ENCODE measurements around the gene SYNGAP1. TPM values are rescaled to one million over a fixed set of nuclear protein-coding genes. Genes with fewer than 3 reads are reported as not detected.
A peak's percentile ranks its signal among the peaks of the same experiment; 100 is the strongest.
"Not testable (repeated sequence)": the region's sequence is repeated elsewhere in the genome, so short reads cannot be mapped to it uniquely, and the experiment has no call there.

The SYNGAP1 gene
- polyA plus RNA-seq, 2 of the 4 experiments (the other 2 are of a cell fraction) = 2.2 to 10.8 TPM

DNA sequence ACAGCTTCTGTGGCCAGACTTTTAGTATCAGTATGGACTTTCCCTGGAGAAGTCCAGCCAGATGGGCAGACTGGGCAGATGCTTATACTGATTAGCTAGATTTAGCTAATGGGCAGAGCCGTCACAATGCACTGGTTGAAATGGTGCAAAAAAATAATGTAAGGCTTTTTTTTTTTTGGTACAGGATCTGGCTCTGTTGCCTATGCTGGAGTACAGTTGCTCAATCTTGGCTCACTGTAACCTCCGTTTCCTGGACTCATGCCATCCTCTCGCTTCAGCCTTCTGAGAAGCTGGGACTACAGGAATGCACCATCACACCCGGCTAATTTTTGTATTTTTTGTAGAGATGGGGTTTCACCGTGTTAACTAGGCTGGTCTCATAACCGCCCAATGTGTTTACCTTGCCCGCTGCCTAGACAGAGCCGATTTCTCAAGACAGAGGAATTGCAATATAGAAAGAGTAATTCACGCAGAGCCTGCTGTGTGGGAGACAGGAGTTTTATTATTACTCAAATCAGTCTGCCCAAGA, 44.7 kb upstream of the SYNGAP1 start:
- Histone ChIP-seq H3K4me2 (peak overlapping the region; percentile 66), H3K4me1 (peaks cover 18% of the 10 kb centered on the region; the same call in 2 of the 3 replicates), H3K4me3 (no peak overlapping the region), H3K27ac (peak overlapping the region; percentile 12 to 69; a peak in 3 of 6 replicates), H3K9me3 (no peaks in the 10 kb centered on the region)
- peak; percentile 62 to 77; a peak in 5 of 6 replicates for ATAC-seq
- CTCF ChIA-PET = interaction anchor here (0.6 to 2.1 kb wide), 7 partner anchors 9 to 1157 kb away, joined by 3 to 12 read pairs (median 3); no protein-coding TSS in a partner anchor
- 30% methylated on average over 9 of the region's 9 CpGs for WGBS (ENCODE audit: missing lambda C conversion rate)
- TF ChIP-seq RARB (CRISPR knock-in tag; IDR thresholded peaks at IDR 0.05) (no peak), CEBPB (IDR thresholded peaks at IDR 0.05) (peak in 1 of 2 experiments; percentile 66; a peak in 2 of 4 replicates), MAZ (IDR thresholded peaks at IDR 0.05; ENCODE audit: borderline replicate concordance, low read depth, low read length) (no peak), NPAS2 (CRISPR knock-in tag; IDR thresholded peaks at IDR 0.05; ENCODE audit: borderline replicate concordance) (no peak)
- peak in 1 of 2 experiments; percentile 25 for DNase-seq (ENCODE audit: low read depth in 1 of 2, low spot score in 1 of 2)
- POLR2A ChIA-PET = no interaction called here
- no peak for FAIRE-seq

DNA sequence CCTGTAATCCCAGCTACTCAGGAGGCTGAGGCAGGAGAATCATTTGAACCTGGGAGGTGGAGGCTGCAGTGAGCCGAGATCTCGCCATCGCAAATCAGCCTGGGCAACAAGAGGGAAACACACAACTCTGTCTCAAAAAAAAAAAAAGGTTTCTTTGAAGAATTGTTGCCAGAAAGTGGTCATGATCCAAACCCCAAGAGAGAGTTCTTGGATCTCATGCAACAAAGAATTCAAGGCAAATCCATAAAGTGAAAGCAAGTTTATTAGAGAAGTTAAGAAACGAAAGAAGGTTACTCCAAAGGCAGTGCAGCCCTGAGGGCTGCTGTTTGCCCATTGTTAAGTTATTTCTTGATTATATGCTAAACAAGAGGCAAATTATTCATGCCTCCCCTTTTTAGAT, 42.7 kb upstream of the SYNGAP1 start:
- Histone ChIP-seq H3K27ac (no peak overlapping the region), H3K4me3 (no peak overlapping the region), H3K4me1 (peaks cover 18% of the 10 kb centered on the region; the same call in 2 of the 3 replicates), H3K9me3 (no peaks in the 10 kb centered on the region), H3K4me2 (no peak overlapping the region)
- WGBS (ENCODE audit: missing lambda C conversion rate) = 95% methylated on average over 4 of the region's 4 CpGs
- no peak for FAIRE-seq
- DNase-seq (ENCODE audit: low read depth in 1 of 2, low spot score in 1 of 2) = no peak
- no peak for ATAC-seq
- CTCF ChIA-PET = interaction anchor here (1.3 to 1.6 kb wide), 2 partner anchors 14 to 49 kb away, joined by 3 read pairs; no protein-coding TSS in a partner anchor
- TF ChIP-seq, protein P1, sequence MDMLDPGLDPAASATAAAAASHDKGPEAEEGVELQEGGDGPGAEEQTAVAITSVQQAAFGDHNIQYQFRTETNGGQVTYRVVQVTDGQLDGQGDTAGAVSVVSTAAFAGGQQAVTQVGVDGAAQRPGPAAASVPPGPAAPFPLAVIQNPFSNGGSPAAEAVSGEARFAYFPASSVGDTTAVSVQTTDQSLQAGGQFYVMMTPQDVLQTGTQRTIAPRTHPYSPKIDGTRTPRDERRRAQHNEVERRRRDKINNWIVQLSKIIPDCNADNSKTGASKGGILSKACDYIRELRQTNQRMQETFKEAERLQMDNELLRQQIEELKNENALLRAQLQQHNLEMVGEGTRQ (IDR thresholded peaks at IDR 0.05) = no peak
- TF ChIP-seq HOXA7 (CRISPR knock-in tag; IDR thresholded peaks at IDR 0.05) (no peak), TP53 (CRISPR knock-in tag; IDR thresholded peaks at IDR 0.05) (no peak), JUNB (IDR thresholded peaks at IDR 0.05) (no peak), RCOR1 (IDR thresholded peaks at IDR 0.05; ENCODE audit: low read depth, low read length) (no peak), EHF (CRISPR knock-in tag; IDR thresholded peaks at IDR 0.05) (no peak), FOSB (CRISPR knock-in tag; IDR thresholded peaks at IDR 0.05) (no peak), RNF2 (IDR thresholded peaks at IDR 0.05; ENCODE audit: borderline replicate concordance, low read depth) (no peak), POLR2A (IDR thresholded peaks at IDR 0.05; ENCODE audit: low read length) (no peak)
- TF ChIP-seq, protein P2, sequence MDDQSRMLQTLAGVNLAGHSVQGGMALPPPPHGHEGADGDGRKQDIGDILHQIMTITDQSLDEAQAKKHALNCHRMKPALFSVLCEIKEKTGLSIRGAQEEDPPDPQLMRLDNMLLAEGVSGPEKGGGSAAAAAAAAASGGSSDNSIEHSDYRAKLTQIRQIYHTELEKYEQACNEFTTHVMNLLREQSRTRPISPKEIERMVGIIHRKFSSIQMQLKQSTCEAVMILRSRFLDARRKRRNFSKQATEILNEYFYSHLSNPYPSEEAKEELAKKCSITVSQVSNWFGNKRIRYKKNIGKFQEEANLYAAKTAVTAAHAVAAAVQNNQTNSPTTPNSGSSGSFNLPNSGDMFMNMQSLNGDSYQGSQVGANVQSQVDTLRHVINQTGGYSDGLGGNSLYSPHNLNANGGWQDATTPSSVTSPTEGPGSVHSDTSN (IDR thresholded peaks at IDR 0.05) = no peak
- TF ChIP-seq, protein P3, sequence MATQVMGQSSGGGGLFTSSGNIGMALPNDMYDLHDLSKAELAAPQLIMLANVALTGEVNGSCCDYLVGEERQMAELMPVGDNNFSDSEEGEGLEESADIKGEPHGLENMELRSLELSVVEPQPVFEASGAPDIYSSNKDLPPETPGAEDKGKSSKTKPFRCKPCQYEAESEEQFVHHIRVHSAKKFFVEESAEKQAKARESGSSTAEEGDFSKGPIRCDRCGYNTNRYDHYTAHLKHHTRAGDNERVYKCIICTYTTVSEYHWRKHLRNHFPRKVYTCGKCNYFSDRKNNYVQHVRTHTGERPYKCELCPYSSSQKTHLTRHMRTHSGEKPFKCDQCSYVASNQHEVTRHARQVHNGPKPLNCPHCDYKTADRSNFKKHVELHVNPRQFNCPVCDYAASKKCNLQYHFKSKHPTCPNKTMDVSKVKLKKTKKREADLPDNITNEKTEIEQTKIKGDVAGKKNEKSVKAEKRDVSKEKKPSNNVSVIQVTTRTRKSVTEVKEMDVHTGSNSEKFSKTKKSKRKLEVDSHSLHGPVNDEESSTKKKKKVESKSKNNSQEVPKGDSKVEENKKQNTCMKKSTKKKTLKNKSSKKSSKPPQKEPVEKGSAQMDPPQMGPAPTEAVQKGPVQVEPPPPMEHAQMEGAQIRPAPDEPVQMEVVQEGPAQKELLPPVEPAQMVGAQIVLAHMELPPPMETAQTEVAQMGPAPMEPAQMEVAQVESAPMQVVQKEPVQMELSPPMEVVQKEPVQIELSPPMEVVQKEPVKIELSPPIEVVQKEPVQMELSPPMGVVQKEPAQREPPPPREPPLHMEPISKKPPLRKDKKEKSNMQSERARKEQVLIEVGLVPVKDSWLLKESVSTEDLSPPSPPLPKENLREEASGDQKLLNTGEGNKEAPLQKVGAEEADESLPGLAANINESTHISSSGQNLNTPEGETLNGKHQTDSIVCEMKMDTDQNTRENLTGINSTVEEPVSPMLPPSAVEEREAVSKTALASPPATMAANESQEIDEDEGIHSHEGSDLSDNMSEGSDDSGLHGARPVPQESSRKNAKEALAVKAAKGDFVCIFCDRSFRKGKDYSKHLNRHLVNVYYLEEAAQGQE (IDR thresholded peaks at IDR 0.05) = no peak
- POLR2A ChIA-PET = no interaction called here

DNA sequence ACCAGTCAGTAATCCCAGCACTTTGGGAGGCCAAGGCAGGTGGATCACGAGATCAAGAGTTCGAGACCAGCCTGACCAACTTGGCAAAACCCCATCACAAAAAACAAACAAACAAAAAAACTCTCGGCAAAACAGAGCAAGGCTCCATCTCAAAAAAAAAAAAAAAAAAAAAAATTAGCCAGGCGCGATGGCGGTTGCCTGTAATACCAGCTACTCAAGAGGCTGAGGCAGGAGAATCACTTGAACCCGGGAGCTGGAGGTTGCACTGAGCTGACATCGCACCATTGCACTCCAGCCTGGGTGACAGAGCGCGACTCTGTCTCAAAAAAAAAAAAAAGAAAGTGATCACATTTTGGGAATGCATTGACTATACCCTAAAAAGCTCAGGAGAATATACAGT, 40.7 kb upstream of the SYNGAP1 start:
- H3K4me2 ChIP-seq; FAIRE-seq; H3K9me3 ChIP-seq; ATAC-seq; H3K27ac ChIP-seq; H3K4me3 ChIP-seq; DNase-seq (ENCODE audit: low read depth in 1 of 2, low spot score in 1 of 2); POLR2A ChIA-PET: not testable (repeated sequence)
- WGBS (ENCODE audit: missing lambda C conversion rate) = 91% methylated on average over 10 of the region's 10 CpGs
- H3K4me1 ChIP-seq = peaks cover 18% of the 10 kb centered on the region; the same call in 2 of the 3 replicates
- CTCF ChIA-PET = interaction anchor here (0.6 kb wide), 1 partner anchor 46 kb away, joined by 3 read pairs; no protein-coding TSS in a partner anchor
